Measurements from ENCODE around the gene HDC.
A peak's percentile ranks its signal among the peaks of the same experiment; 100 is the strongest.

Gene HDC

GRCh38 chr15:50236433-50236832 is 29.1 kb downstream of the HDC start:
- no peak for DNase-seq (ENCODE audit: low read depth)
- H3K4me3 ChIP-seq (ENCODE audit: low read length), result no peak overlapping the region
- H3K27me3 ChIP-seq (replicated peaks; ENCODE audit: control insufficient read depth, insufficient read depth, low read length), result peaks cover 4% of the 10 kb centered on the region
- no peak overlapping the region for H3K9ac ChIP-seq (ENCODE audit: low read length)
- no peaks in the 10 kb centered on the region for H3K36me3 ChIP-seq (ENCODE audit: control insufficient read depth, insufficient read depth, low read length, severe bottlenecking)
- no peaks in the 10 kb centered on the region for H3K4me1 ChIP-seq (ENCODE audit: control insufficient read depth, insufficient read depth, low read length)
- H3K9me3 ChIP-seq (ENCODE audit: control insufficient read depth, low read length), result no peaks in the 10 kb centered on the region

GRCh38 chr15:50235794-50236193 is 29.7 kb downstream of the HDC start:
- Histone ChIP-seq H3K9ac (ENCODE audit: low read length) (no peak overlapping the region), H3K36me3 (ENCODE audit: control insufficient read depth, insufficient read depth, low read length, severe bottlenecking) (no peaks in the 10 kb centered on the region), H3K27me3 (replicated peaks; ENCODE audit: control insufficient read depth, insufficient read depth, low read length) (peaks cover 4% of the 10 kb centered on the region), H3K4me1 (ENCODE audit: control insufficient read depth, insufficient read depth, low read length) (no peaks in the 10 kb centered on the region), H3K9me3 (ENCODE audit: control insufficient read depth, low read length) (no peaks in the 10 kb centered on the region), H3K4me3 (ENCODE audit: low read length) (no peak overlapping the region)
- no peak for DNase-seq (ENCODE audit: low read depth)

GRCh38 chr15:50234764-50235163 is 30.8 kb downstream of the HDC start:
- H3K9me3 ChIP-seq (ENCODE audit: control insufficient read depth, low read length), result no peaks in the 10 kb centered on the region
- no peak for DNase-seq (ENCODE audit: low read depth)
- no peaks in the 10 kb centered on the region for H3K4me1 ChIP-seq (ENCODE audit: control insufficient read depth, insufficient read depth, low read length)
- no peak overlapping the region for H3K9ac ChIP-seq (ENCODE audit: low read length)
- no peaks in the 10 kb centered on the region for H3K36me3 ChIP-seq (ENCODE audit: control insufficient read depth, insufficient read depth, low read length, severe bottlenecking)
- H3K4me3 ChIP-seq (ENCODE audit: low read length), result no peak overlapping the region
- H3K27me3 ChIP-seq (replicated peaks; ENCODE audit: control insufficient read depth, insufficient read depth, low read length), result peaks cover 4% of the 10 kb centered on the region

GRCh38 chr15:50233192-50233736 is 32.3 kb downstream of the HDC start:
- no peak for DNase-seq (ENCODE audit: low read depth)
- peaks cover 4% of the 10 kb centered on the region for H3K27me3 ChIP-seq (replicated peaks; ENCODE audit: control insufficient read depth, insufficient read depth, low read length)
- no peaks in the 10 kb centered on the region for H3K36me3 ChIP-seq (ENCODE audit: control insufficient read depth, insufficient read depth, low read length, severe bottlenecking)
- H3K4me1 ChIP-seq (ENCODE audit: control insufficient read depth, insufficient read depth, low read length), result no peaks in the 10 kb centered on the region
- no peak overlapping the region for H3K9ac ChIP-seq (ENCODE audit: low read length)
- H3K9me3 ChIP-seq (ENCODE audit: control insufficient read depth, low read length), result no peaks in the 10 kb centered on the region
- H3K4me3 ChIP-seq (ENCODE audit: low read length), result no peak overlapping the region

- H3K36me3 ChIP-seq (ENCODE audit: control insufficient read depth, insufficient read depth, low read length, severe bottlenecking), result no peaks in the 10 kb centered on the region
- DNase-seq (ENCODE audit: low read depth), result no peak
- H3K9ac ChIP-seq (ENCODE audit: low read length), result no peak overlapping the region
- H3K4me3 ChIP-seq (ENCODE audit: low read length), result no peak overlapping the region
- no peaks in the 10 kb centered on the region for H3K9me3 ChIP-seq (ENCODE audit: control insufficient read depth, low read length)
- H3K27me3 ChIP-seq (replicated peaks; ENCODE audit: control insufficient read depth, insufficient read depth, low read length), result peaks cover 3% of the 10 kb centered on the region
- H3K4me1 ChIP-seq (ENCODE audit: control insufficient read depth, insufficient read depth, low read length), result no peaks in the 10 kb centered on the region
Observed at GRCh38 chr15:50232791-50233190, 32.7 kb downstream of the HDC start.

- Histone ChIP-seq H3K36me3 (ENCODE audit: control insufficient read depth, insufficient read depth, low read length, severe bottlenecking) (no peaks in the 10 kb centered on the region), H3K4me3 (ENCODE audit: low read length) (no peak overlapping the region), H3K9ac (ENCODE audit: low read length) (no peak overlapping the region), H3K9me3 (ENCODE audit: control insufficient read depth, low read length) (no peaks in the 10 kb centered on the region), H3K4me1 (ENCODE audit: control insufficient read depth, insufficient read depth, low read length) (no peaks in the 10 kb centered on the region), H3K27me3 (replicated peaks; ENCODE audit: control insufficient read depth, insufficient read depth, low read length) (no peaks in the 10 kb centered on the region)
- no peak for DNase-seq (ENCODE audit: low read depth)
Observed at GRCh38 chr15:50231761-50232160, 33.8 kb downstream of the HDC start.

- no peaks in the 10 kb centered on the region for H3K27me3 ChIP-seq (replicated peaks; ENCODE audit: control insufficient read depth, insufficient read depth, low read length)
- no peak overlapping the region for H3K4me3 ChIP-seq (ENCODE audit: low read length)
- H3K9me3 ChIP-seq (ENCODE audit: control insufficient read depth, low read length), result no peaks in the 10 kb centered on the region
- H3K36me3 ChIP-seq (ENCODE audit: control insufficient read depth, insufficient read depth, low read length, severe bottlenecking), result no peaks in the 10 kb centered on the region
- peak; percentile 57 for DNase-seq (ENCODE audit: low read depth)
- H3K9ac ChIP-seq (ENCODE audit: low read length), result no peak overlapping the region
- H3K4me1 ChIP-seq (ENCODE audit: control insufficient read depth, insufficient read depth, low read length), result no peaks in the 10 kb centered on the region
Observed at GRCh38 chr15:50229336-50229735, 36.2 kb downstream of the HDC start.

GRCh38 chr15:50228866-50229265 is 36.7 kb downstream of the HDC start:
- no peaks in the 10 kb centered on the region for H3K9me3 ChIP-seq (ENCODE audit: control insufficient read depth, low read length)

GRCh38 chr15:50227076-50227475 is 38.5 kb downstream of the HDC start:
- H3K4me1 ChIP-seq (ENCODE audit: control insufficient read depth, insufficient read depth, low read length), result no peaks in the 10 kb centered on the region
- peak; percentile 70 for DNase-seq (ENCODE audit: low read depth)
- no peaks in the 10 kb centered on the region for H3K9me3 ChIP-seq (ENCODE audit: control insufficient read depth, low read length)
- no peak overlapping the region for H3K4me3 ChIP-seq (ENCODE audit: low read length)
- peaks cover 5% of the 10 kb centered on the region for H3K27me3 ChIP-seq (replicated peaks; ENCODE audit: control insufficient read depth, insufficient read depth, low read length)
- no peak overlapping the region for H3K9ac ChIP-seq (ENCODE audit: low read length)
- no peaks in the 10 kb centered on the region for H3K36me3 ChIP-seq (ENCODE audit: control insufficient read depth, insufficient read depth, low read length, severe bottlenecking)

More at GRCh38 chr15:50228866-50229265, 36.7 kb downstream of the HDC start:
- Histone ChIP-seq H3K27me3 (replicated peaks; ENCODE audit: control insufficient read depth, insufficient read depth, low read length) (no peaks in the 10 kb centered on the region), H3K9ac (ENCODE audit: low read length) (no peak overlapping the region), H3K4me1 (ENCODE audit: control insufficient read depth, insufficient read depth, low read length) (no peaks in the 10 kb centered on the region), H3K4me3 (ENCODE audit: low read length) (no peak overlapping the region), H3K36me3 (ENCODE audit: control insufficient read depth, insufficient read depth, low read length, severe bottlenecking) (no peaks in the 10 kb centered on the region)
- no peak for DNase-seq (ENCODE audit: low read depth)

GRCh38 chr15:50225938-50226337 is 39.6 kb downstream of the HDC start:
- no peaks in the 10 kb centered on the region for H3K4me1 ChIP-seq (ENCODE audit: control insufficient read depth, insufficient read depth, low read length)
- no peaks in the 10 kb centered on the region for H3K9me3 ChIP-seq (ENCODE audit: control insufficient read depth, low read length)
- no peak overlapping the region for H3K4me3 ChIP-seq (ENCODE audit: low read length)
- no peak overlapping the region for H3K9ac ChIP-seq (ENCODE audit: low read length)
- H3K27me3 ChIP-seq (replicated peaks; ENCODE audit: control insufficient read depth, insufficient read depth, low read length), result peaks cover 5% of the 10 kb centered on the region
- H3K36me3 ChIP-seq (ENCODE audit: control insufficient read depth, insufficient read depth, low read length, severe bottlenecking), result no peaks in the 10 kb centered on the region
- DNase-seq (ENCODE audit: low read depth), result no peak

GRCh38 chr15:50225057-50225456 is 40.5 kb downstream of the HDC start:
- no peak overlapping the region for H3K4me3 ChIP-seq (ENCODE audit: low read length)
- peaks cover 12% of the 10 kb centered on the region for H3K27me3 ChIP-seq (replicated peaks; ENCODE audit: control insufficient read depth, insufficient read depth, low read length)
- no peaks in the 10 kb centered on the region for H3K9me3 ChIP-seq (ENCODE audit: control insufficient read depth, low read length)
- H3K4me1 ChIP-seq (ENCODE audit: control insufficient read depth, insufficient read depth, low read length), result no peaks in the 10 kb centered on the region
- H3K9ac ChIP-seq (ENCODE audit: low read length), result no peak overlapping the region
- no peaks in the 10 kb centered on the region for H3K36me3 ChIP-seq (ENCODE audit: control insufficient read depth, insufficient read depth, low read length, severe bottlenecking)
- DNase-seq (ENCODE audit: low read depth), result no peak

GRCh38 chr15:50224606-50225005 is 40.9 kb downstream of the HDC start:
- no peaks in the 10 kb centered on the region for H3K9me3 ChIP-seq (ENCODE audit: control insufficient read depth, low read length)
- no peaks in the 10 kb centered on the region for H3K36me3 ChIP-seq (ENCODE audit: control insufficient read depth, insufficient read depth, low read length, severe bottlenecking)
- DNase-seq (ENCODE audit: low read depth), result peak; percentile 22
- H3K4me1 ChIP-seq (ENCODE audit: control insufficient read depth, insufficient read depth, low read length), result no peaks in the 10 kb centered on the region
- no peak overlapping the region for H3K4me3 ChIP-seq (ENCODE audit: low read length)
- H3K9ac ChIP-seq (ENCODE audit: low read length), result no peak overlapping the region
- H3K27me3 ChIP-seq (replicated peaks; ENCODE audit: control insufficient read depth, insufficient read depth, low read length), result peaks cover 16% of the 10 kb centered on the region

All from adipocyte (in vitro differentiated cells).